ENCODE measurements around the gene FMO3.

GRCh38 chr1:171128463-171128862, 37.8 kb downstream of the FMO3 start:
- TF ChIP-seq CTCF (IDR thresholded peaks at IDR 0.05; ENCODE audit: insufficient read depth, low read length, poor library complexity, severe bottlenecking), result no peak
- no peak for TF ChIP-seq EZH2phosphoT487 (conservative IDR thresholded peaks at IDR 0.05; ENCODE audit: low read length)
